ENCODE data around the gene NEK6.
A peak's percentile ranks its signal among the peaks of the same experiment; 100 is the strongest.

Gene NEK6

DNA sequence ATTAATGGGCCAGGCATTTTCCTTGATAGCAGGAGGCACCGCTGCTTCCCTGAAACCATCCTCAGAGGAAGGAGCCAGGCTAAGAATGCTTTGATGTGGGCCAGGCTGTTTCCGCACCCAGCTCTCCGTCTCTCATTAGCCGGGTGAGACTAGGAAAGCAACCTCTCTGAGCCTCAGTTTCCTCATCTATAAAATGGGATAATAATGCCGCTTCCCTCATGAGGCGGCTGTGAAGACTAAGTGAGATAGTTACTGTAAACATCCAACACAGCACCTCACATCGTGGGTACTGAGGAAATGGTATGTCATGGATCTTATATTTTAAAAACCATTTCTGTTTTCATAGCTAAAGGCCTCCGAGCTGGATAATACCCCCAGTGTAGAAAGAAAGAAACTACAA, 46.5 kb downstream of the NEK6 start:
- DNase-seq (no peak), ATAC-seq (replicated peaks) (no peak)
- no peaks in the 10 kb centered on the region for H3K9me3 Mint-ChIP-seq
- H3K4me3 Mint-ChIP-seq = no peak overlapping the region
- no peak overlapping the region for H3K27ac Mint-ChIP-seq
- H3K36me3 Mint-ChIP-seq (ENCODE audit: insufficient read depth) = peaks cover 11% of the 10 kb centered on the region
- H3K27me3 Mint-ChIP-seq = no peaks in the 10 kb centered on the region
- peaks cover 6 to 17% of the 10 kb centered on the region in 2 donors for H3K4me1 Mint-ChIP-seq (ENCODE audit: low read depth in 2 of 2)

DNA sequence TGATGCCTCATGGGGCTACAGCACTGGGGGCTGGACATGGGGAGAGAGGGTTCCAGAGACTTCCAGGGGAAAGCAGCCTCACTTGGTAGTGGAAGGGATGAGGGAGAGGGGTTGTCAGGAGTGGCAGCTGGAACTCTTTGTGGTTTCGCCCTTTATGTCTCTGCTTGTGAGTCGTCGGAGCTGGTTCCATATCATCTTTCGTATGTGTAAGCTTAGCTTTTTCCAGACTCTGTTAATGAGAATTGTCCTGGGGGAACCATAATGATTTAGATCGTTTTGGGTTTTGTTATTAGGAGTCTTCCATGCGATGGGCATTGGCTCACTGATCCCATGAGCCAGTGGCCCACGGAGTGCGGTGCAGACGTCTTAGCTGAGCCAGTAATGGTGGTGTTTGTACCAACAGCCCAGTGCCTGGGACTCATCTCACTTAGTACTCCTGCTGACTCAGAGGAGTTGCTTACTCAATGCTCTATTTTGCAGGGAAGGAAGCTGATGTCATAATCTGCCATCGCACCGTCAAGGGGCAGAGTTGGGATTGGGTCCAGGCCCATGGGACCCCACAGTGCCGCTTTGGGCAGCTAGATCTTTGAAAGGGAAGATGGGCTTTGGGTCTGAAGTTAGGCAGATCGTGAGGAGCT, 48.5 kb downstream of the NEK6 start:
- peaks cover 3 to 5% of the 10 kb centered on the region in 2 donors for H3K4me1 Mint-ChIP-seq (ENCODE audit: low read depth in 2 of 2)
- ATAC-seq (replicated peaks) (no peak), DNase-seq (no peak)
- no peaks in the 10 kb centered on the region for H3K9me3 Mint-ChIP-seq
- no peaks in the 10 kb centered on the region for H3K27me3 Mint-ChIP-seq
- peak overlapping the region; percentile 70 to 73 for H3K27ac Mint-ChIP-seq
- H3K36me3 Mint-ChIP-seq (ENCODE audit: insufficient read depth) = peaks cover 11% of the 10 kb centered on the region
- no peak overlapping the region for H3K4me3 Mint-ChIP-seq

DNA sequence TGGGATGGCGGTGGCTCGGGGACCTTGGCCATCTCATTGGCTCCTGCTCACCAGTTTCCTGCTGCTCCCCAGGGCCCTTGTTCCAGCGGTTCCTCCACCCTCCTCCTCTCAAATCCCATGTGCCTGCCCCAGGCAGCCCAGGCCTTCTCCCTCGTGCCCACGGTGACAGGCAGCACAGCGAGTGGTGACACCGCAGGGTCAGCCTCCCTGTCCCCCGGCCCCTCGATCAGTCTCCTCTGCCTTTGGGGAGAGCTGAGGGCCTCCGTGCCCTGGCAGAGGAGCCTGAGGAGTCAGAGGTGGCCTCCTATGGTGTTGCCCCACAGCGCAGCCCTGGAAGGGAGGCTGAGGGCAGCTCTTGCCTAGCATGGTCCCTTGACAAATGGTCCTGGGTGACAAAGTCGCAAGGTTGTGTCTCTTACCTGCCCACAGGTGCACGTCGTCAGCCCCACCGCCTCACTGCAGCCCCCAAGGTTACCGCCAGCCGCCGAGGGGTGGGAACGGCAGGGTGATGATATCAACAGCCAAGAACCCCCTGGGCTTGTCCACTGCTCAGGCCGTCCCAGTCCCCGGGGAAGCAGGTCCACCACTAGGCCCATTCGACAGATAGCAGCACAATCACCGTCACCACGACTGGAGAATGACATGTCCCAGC, 49.8 kb downstream of the NEK6 start:
- Mint-ChIP-seq H3K36me3 (ENCODE audit: insufficient read depth) (peaks cover 9% of the 10 kb centered on the region), H3K9me3 (no peaks in the 10 kb centered on the region), H3K27ac (no peak overlapping the region), H3K4me3 (no peak overlapping the region), H3K4me1 (ENCODE audit: low read depth in 2 of 2) (peaks cover 3 to 7% of the 10 kb centered on the region in 2 donors), H3K27me3 (no peaks in the 10 kb centered on the region)
- ATAC-seq (replicated peaks) (no peak), DNase-seq (no peak)

DNA sequence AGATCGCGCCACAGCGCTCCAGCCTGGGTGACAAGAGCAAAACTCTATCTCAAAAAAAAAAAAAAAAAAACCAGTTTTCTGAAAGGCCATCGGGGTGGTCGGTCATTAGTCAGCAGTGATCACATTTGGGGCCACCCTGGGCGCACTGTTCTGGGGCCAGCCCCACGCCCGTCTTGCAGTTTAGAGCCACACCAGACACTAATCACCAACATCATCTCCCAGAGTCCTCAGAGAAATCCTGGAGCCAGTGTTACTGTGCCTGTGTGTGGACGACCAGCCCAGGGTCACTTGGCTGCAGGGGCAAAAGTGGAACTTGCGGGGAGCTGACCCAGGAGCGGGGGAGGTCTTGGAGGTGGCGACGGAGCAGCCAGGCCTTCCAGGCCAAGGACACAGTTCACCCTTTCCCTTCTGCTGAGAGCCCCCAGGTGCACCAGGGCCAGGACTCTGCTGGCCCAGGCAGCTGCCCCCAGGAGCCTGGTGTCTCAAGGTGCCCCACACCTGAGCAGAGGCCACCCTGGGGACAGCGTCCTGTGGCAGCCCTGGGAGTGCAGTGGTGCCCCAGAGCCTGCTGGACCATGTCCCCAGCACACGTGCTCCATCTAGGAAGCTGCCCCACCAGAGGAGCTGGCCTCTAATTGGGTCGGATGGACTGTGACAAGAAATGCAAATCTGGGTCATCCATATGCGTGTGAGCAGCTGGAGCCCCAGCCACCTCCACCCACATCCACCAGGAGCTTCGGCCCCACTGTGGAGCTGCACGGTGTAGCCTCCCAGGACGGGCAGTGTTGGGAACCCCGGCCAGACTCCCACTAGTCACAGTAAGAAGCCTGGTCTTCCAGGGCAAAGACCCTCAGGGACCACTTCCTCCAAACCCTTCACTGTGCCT, 51.1 kb downstream of the NEK6 start:
- H3K4me1 Mint-ChIP-seq (ENCODE audit: low read depth in 2 of 2) = peaks cover 3 to 7% of the 10 kb centered on the region in 2 donors

DNA sequence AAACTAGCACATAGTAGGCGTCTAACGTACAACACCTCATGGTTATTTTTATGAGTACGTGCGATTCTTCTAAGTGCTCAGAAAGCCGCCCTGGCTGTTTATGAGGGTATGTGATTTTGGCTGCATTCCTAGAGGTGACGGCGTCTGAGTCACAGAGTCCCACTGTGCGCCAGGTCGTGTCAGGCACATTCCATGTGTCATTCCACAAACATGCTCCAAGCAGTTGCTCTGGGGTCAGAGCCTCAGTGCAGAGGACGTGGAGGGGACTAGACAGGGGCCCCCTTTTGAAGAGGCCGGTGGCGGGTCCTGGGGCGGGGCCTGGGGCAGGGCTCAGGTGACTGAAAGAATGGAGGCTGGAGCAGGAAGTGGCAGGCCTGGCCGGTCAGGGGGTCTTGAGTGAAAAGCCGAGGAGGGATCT, 51.9 kb downstream of the NEK6 start:
- Mint-ChIP-seq H3K36me3 (ENCODE audit: insufficient read depth) (peaks cover 18% of the 10 kb centered on the region), H3K9me3 (no peaks in the 10 kb centered on the region), H3K27me3 (no peaks in the 10 kb centered on the region), H3K4me1 (ENCODE audit: low read depth in 2 of 2) (peaks cover 3 to 7% of the 10 kb centered on the region in 2 donors), H3K27ac (no peak overlapping the region), H3K4me3 (no peak overlapping the region)
- no peak for ATAC-seq (replicated peaks)
- no peak for DNase-seq

More for the DNA sequence above, 51.1 kb downstream of the NEK6 start:
- Mint-ChIP-seq H3K27ac (no peak overlapping the region), H3K27me3 (no peaks in the 10 kb centered on the region), H3K9me3 (no peaks in the 10 kb centered on the region), H3K36me3 (ENCODE audit: insufficient read depth) (peaks cover 11% of the 10 kb centered on the region), H3K4me3 (no peak overlapping the region)
- no peak for DNase-seq
- ATAC-seq (replicated peaks) = no peak

DNA sequence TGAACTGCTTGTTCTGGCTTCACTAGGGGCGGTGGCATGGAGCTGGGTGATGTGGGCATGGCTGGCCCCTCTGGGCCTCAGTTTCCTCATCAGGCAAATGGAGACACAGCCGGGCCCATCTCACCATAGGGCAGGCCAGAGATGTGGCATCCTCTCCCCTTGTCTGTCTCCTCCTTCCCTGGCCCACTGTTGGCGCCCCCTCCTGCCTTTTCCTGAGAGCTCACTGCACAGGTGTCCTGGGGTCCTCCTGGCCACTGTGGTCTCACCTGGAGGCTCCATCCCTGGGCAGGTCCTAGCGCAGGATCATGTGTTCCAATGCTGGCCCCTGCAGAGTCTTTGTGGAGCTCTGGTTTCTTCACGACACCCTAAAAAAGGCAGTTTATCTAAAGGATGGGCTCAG, 53.5 kb downstream of the NEK6 start:
- peak overlapping the region in 1 of 2 donors; percentile 13 for H3K27ac Mint-ChIP-seq
- peaks cover 17% of the 10 kb centered on the region for H3K36me3 Mint-ChIP-seq (ENCODE audit: insufficient read depth)
- ATAC-seq (replicated peaks) (no peak), DNase-seq (no peak)
- no peak overlapping the region for H3K4me3 Mint-ChIP-seq
- peaks cover 0 to 2% of the 10 kb centered on the region in 2 donors for H3K4me1 Mint-ChIP-seq (ENCODE audit: low read depth in 2 of 2)
- H3K9me3 Mint-ChIP-seq = no peaks in the 10 kb centered on the region
- H3K27me3 Mint-ChIP-seq = no peaks in the 10 kb centered on the region

DNA sequence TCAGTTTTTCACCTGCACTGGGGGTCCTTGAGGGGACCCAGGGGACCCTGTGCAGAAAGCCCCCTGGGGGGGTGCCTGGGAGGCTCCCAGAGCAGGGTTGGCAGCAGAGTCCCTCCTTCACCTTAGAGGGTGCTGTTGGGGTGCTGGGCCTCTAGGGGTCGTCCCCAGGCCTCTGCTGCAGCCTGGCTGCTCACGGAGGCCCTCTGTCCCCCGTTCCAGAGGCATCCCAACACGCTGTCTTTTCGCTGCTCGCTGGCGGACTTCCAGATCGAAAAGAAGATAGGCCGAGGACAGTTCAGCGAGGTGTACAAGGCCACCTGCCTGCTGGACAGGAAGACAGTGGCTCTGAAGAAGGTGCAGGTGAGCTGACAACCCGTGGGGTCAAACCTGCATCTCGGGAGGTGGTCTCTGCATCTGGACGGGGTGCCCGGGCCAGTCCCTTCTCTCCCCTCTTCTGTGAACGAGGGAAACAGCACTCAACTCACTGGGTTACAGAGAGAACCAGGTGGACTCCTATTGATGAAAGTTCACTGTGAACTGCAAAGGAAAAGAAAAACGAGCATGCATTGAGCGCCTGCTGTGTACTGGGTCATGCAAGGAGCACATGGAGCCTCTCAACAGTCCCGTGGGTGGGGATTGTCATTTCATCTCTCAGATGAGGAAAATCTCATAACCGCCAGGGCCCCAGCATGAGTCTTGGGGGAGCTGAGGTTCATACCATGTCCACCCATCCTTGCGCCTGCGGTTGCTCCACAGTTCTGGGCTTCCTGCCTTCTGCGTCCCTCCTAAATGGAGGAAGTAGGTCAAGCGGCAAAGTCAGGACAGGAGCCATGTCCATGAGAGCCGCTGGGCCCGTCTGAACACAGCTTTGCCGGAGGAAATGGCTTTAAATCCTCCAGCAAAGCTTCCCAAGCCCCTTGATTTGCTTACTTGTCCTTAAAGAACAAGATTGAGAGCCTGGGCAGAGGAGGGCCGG, 54.8 kb downstream of the NEK6 start:
- H3K4me1 Mint-ChIP-seq (ENCODE audit: low read depth in 2 of 2) = peaks cover 0 to 2% of the 10 kb centered on the region in 2 donors
- peak overlapping the region in 1 of 2 donors; percentile 65 for H3K27ac Mint-ChIP-seq
- no peaks in the 10 kb centered on the region for H3K27me3 Mint-ChIP-seq
- DNase-seq (no peak), ATAC-seq (replicated peaks) (no peak)
- H3K9me3 Mint-ChIP-seq = no peaks in the 10 kb centered on the region
- peaks cover 22% of the 10 kb centered on the region for H3K36me3 Mint-ChIP-seq (ENCODE audit: insufficient read depth)
- no peak overlapping the region for H3K4me3 Mint-ChIP-seq

DNA sequence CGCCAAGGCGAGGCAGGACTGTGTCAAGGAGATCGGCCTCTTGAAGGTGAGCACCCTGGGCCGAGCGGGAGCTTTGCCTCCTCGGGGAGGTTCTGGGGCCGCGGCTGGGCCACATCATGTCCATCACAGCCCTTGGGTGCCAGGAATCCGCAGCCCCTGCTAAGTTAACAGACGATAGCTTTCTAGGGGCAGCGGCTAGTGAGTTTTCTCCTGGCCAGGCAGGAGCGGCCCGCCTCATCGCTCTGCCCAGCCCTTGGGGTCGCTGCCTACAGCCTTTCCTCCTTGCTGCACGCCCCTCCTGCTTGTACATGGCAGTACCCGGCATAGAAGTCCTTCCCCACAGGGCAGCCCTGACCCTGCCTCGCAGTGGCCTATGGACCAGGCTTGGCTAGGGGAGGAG, 56.2 kb downstream of the NEK6 start:
- no peak for DNase-seq
- peaks cover 0 to 2% of the 10 kb centered on the region in 2 donors for H3K4me1 Mint-ChIP-seq (ENCODE audit: low read depth in 2 of 2)
- H3K36me3 Mint-ChIP-seq (ENCODE audit: insufficient read depth) = peaks cover 22% of the 10 kb centered on the region
- no peak overlapping the region for H3K4me3 Mint-ChIP-seq
- H3K27me3 Mint-ChIP-seq = no peaks in the 10 kb centered on the region
- ATAC-seq (replicated peaks) = no peak
- no peaks in the 10 kb centered on the region for H3K9me3 Mint-ChIP-seq
- peak overlapping the region in 1 of 2 donors; percentile 59 for H3K27ac Mint-ChIP-seq

DNA sequence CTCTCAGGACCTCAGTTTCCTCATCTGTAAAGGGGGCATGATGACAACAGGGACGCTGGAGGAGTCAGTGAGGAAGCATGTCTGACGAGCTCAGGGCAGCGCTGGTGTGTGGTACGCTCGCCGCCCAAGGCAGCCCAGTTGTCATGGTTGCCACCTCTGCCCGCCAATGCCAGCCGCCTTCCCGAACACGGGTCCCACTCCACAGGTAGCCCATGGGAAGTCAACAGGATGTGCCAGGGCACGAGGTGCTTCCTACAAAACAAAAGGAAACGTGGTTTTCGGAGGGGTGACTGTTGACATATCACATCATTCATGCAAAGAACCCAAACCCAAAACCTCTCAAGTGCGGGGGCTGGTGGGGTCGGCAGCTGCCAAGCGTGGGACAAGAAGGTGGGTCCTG, 58.1 kb downstream of the NEK6 start:
- Mint-ChIP-seq H3K36me3 (ENCODE audit: insufficient read depth) (peaks cover 24% of the 10 kb centered on the region), H3K4me3 (no peak overlapping the region), H3K27me3 (no peaks in the 10 kb centered on the region), H3K27ac (no peak overlapping the region), H3K4me1 (ENCODE audit: low read depth in 2 of 2) (peaks cover 0 to 5% of the 10 kb centered on the region in 2 donors), H3K9me3 (no peaks in the 10 kb centered on the region)
- DNase-seq (no peak), ATAC-seq (replicated peaks) (no peak)

DNA sequence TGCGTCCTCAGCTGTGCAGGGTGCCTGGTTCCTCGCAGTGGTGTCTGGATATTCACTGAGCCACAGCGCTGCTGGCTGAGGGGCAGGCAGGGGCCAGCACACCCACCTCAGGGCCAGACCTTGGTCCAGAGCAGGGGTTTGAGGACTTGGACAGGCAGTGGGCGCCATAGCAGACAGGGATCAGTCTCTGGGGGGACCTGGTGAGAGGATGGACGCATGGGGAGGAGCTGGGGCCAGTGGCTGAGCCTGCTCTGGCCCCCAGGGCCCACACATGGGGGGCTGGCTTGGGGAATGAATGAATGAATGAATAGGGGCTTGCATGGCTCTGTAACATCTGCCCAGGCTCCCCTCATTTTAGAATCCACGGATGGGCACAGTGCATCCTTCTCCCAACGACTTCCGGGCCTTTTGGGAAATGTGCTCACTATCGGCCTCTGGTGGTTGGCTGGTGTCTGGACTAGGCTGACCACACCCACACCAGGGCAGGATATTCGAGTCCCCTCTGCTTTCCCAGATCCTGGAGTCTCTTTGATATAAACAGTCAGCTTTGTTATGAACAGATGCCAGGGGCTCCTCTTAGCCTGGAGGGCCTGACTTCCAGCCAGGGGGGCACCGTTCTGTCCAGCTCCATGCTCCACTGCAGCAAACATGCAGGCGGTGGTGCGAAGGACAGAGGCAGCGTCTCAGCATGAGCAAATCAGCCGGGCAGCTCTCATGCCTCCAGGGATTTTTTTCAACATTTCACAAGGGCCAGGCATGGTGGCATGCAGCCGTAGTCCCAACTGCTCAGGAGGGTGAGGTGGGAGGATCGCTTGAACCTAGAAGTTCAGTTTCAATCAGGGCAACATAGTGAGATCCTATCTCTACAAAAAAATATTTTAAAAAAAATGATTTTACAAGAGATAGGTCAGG, 62.6 kb downstream of the NEK6 start:
- Mint-ChIP-seq H3K27me3 (no peaks in the 10 kb centered on the region), H3K4me1 (ENCODE audit: low read depth in 2 of 2) (peaks cover 3 to 4% of the 10 kb centered on the region in 2 donors), H3K36me3 (ENCODE audit: insufficient read depth) (peaks cover 13% of the 10 kb centered on the region), H3K4me3 (no peak overlapping the region), H3K9me3 (no peaks in the 10 kb centered on the region), H3K27ac (no peak overlapping the region)
- peak; percentile 31 to 40 (median 38) for DNase-seq
- ATAC-seq (replicated peaks) = peak; percentile 45

DNA sequence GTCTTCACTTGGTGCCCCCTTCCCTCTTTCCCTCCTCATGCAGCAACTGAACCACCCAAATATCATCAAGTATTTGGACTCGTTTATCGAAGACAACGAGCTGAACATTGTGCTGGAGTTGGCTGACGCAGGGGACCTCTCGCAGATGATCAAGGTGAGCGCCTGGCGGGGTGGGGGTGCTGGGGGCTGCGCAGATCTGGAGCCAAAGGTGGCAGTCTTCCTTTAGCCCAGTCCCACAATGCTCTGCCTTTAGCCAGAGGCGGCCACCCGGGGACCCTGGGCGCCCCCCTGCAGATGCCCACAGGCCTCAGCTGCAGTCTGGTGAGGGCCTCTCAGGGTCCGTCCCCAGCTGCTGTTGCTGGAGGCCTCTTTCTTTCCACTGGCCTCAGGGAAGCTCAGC, 63.7 kb downstream of the NEK6 start:
- Mint-ChIP-seq H3K9me3 (no peaks in the 10 kb centered on the region), H3K27me3 (no peaks in the 10 kb centered on the region), H3K4me3 (no peak overlapping the region), H3K27ac (no peak overlapping the region), H3K4me1 (ENCODE audit: low read depth in 2 of 2) (peaks cover 3 to 4% of the 10 kb centered on the region in 2 donors), H3K36me3 (ENCODE audit: insufficient read depth) (peaks cover 10% of the 10 kb centered on the region)
- DNase-seq = no peak
- no peak for ATAC-seq (replicated peaks)

DNA sequence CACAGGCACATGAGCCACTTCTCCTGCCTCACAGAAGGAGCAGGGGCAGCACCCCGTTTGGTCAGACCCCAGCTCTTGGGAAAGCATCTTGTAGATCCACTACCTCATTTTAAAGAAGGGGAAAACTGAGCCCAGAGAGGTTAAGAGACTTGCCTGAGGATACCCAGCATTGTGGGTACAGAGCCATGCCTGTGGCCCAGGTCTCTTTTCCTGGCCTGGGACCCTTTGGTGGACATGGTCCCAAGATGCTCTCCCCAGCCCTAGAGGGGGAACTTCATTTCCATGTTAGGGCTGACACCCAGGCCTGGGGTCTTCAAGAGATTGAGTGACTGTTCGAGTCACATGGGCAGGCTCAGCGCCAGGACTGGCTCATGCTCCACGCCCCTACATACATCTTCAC, 64.2 kb downstream of the NEK6 start:
- Mint-ChIP-seq H3K9me3 (no peaks in the 10 kb centered on the region), H3K27ac (peak overlapping the region in 1 of 2 donors; percentile 75), H3K36me3 (ENCODE audit: insufficient read depth) (peaks cover 9% of the 10 kb centered on the region), H3K4me1 (ENCODE audit: low read depth in 2 of 2) (peaks cover 3 to 4% of the 10 kb centered on the region in 2 donors), H3K4me3 (no peak overlapping the region), H3K27me3 (no peaks in the 10 kb centered on the region)
- DNase-seq (no peak), ATAC-seq (replicated peaks) (no peak)

All from effector memory CD8-positive, alpha-beta T cell (primary cell).